GM12878 (cell line): ENCODE measurements around the gene DESI1. TPM values are rescaled to one million over a fixed set of nuclear protein-coding genes. Genes with fewer than 3 reads are reported as not detected.
"Not testable (repeated sequence)": the region's sequence is repeated elsewhere in the genome, so short reads cannot be mapped to it uniquely, and the experiment has no call there.

Experiments used
- ATAC-seq: fragments of 200-7000 bp; cut with Tn5 transposase; 3 replicates; pipeline ENCODE4 v1.9.1; 2020; ENCODE audit warnings: mild to moderate bottlenecking, moderate library complexity
- BruUV-seq: library from RNA; stranded (reverse); fragments of 400-500 nt; replicated peaks from 2 replicates; lab custom pipeline; 2021; lab: Mats Ljungman, UMichigan
- CTCF ChIA-PET: fragments of 300-600 bp; sonication (Branson Sonifier 250); formaldehyde crosslinking; extraction: SDS; loops from one replicate; lab custom pipeline; 2021; ENCODE audit warnings: inconsistent platforms; lab: Yijun Ruan, JAX
- POLR2A ChIA-PET: fragments of 350-600 bp; formaldehyde crosslinking; extraction: SDS; loops from one replicate; lab custom pipeline; 2021; ENCODE audit warnings: inconsistent platforms; lab: Charles Lee
- RAD21 ChIA-PET: fragments of 300-600 bp; sonication (Branson Sonifier 250); formaldehyde crosslinking; loops from one replicate; lab custom pipeline; 2023; ENCODE audit warnings: antibody characterized with exemption; ENCODE audit not compliant: unreplicated experiment; lab: Charles Lee
- SMC1A ChIA-PET: fragments of 300-600 bp; sonication (Branson Sonifier 250); formaldehyde crosslinking; loops from one replicate; lab custom pipeline; 2023; ENCODE audit not compliant: unreplicated experiment, uncharacterized antibody; lab: Charles Lee
- DNase-seq: peaks from one replicate; pipeline ENCODE4 v3.0.0-alpha.2; 2011; ENCODE audit warnings: low read depth, low spot score
- FAIRE-seq: peaks from 3 replicates; lab custom pipeline; 2011; peaks lifted over from hg19 to GRCh38; lab: Jason Lieb, UNC
- H2AFZ ChIP-seq: 2 replicates; pipeline ENCODE4 v1.6.0; 2011; ENCODE audit warnings: low read depth, low read length, control low read depth; ENCODE audit not compliant: control insufficient read depth
- H3K27ac ChIP-seq: 2 replicates; pipeline ENCODE4 v1.5.1; 2011; ENCODE audit warnings: control low read depth; ENCODE audit not compliant: control insufficient read depth, insufficient read depth
- H3K27me3 ChIP-seq, 2 experiments: replicated peaks in 1 of 2; 2 replicates each; pipeline versions ENCODE4 v1.6.0 to v1.6.1; 2011; ENCODE audit warnings: low read length in 1 of 2; ENCODE audit not compliant: control insufficient read depth in 2 of 2, insufficient read depth in 2 of 2
- H3K36me3 ChIP-seq, 2 experiments: 2 replicates each; pipeline ENCODE4 v1.5.1; 2011; ENCODE audit warnings: low read length in 1 of 2; ENCODE audit not compliant: control insufficient read depth in 2 of 2, insufficient read depth in 2 of 2
- H3K4me1 ChIP-seq: 2 replicates; pipeline ENCODE4 v1.6.1; 2011; ENCODE audit warnings: mild to moderate bottlenecking, low read length, moderate library complexity, mixed read lengths; ENCODE audit not compliant: control insufficient read depth, insufficient read depth
- H3K4me2 ChIP-seq: 2 replicates; pipeline ENCODE4 v1.6.0; 2011; ENCODE audit warnings: control low read depth; ENCODE audit not compliant: control insufficient read depth, insufficient read depth
- H3K4me3 ChIP-seq: fragments of 200-600 bp; sonication (generic); 2 replicates; pipeline ENCODE4 v1.5.1; 2016
- H3K79me2 ChIP-seq: 2 replicates; pipeline ENCODE4 v1.6.0; 2011; ENCODE audit warnings: low read length; ENCODE audit not compliant: control insufficient read depth, insufficient read depth
- H3K9ac ChIP-seq: 2 replicates; pipeline ENCODE4 v1.8.0; 2011; ENCODE audit warnings: low read length, control low read depth, mixed read lengths; ENCODE audit not compliant: control insufficient read depth, insufficient read depth
- H3K9me3 ChIP-seq: replicated peaks from 3 replicates; pipeline ENCODE4 v1.5.1; 2011; ENCODE audit warnings: mild to moderate bottlenecking, low read length; ENCODE audit not compliant: control insufficient read depth, insufficient read depth
- H4K20me1 ChIP-seq: 2 replicates; pipeline ENCODE4 v1.6.0; 2011; ENCODE audit not compliant: control insufficient read depth, insufficient read depth
- WGBS: methylation state at CpG from one replicate; pipeline ENCODE4 v1.1.6; 2016; ENCODE audit warnings: low lambda C conversion rate; ENCODE audit not compliant: insufficient replicate concordance, insufficient coverage; ENCODE audit errors: missing lambda C conversion rate; 5-methylcytosine and 5-hydroxymethylcytosine counted together
- in situ Hi-C: fragments of 300-500 bp; cut with MboI; formaldehyde crosslinking; loops from 9 replicates; pipeline ENCODE4 v1.14.3; 2018; ENCODE audit warnings: mixed read lengths
- intact Hi-C: fragments of 100-400 bp; cut with micrococcal nuclease; formaldehyde crosslinking; loops from one replicate; pipeline ENCODE4 v1.14.2; 2022; ENCODE audit not compliant: unreplicated experiment
- polyA plus RNA-seq, 11 experiments: library from polyadenylated mRNA; depleted of rRNA in 4 of 11; unstranded in 6 of 11; stranded (reverse) in 5 of 11; fragments of >200 nt; fragmentation: Nextera tagmentation in 4 of 11; fragmentation: Illumina TruSeq in 1 of 11; extraction: Ambion mirVana in 4 of 11; extraction: Trizol in 1 of 11; gene quantifications; 1 replicate in 1 of 11; 2 replicates in 10 of 11; pipeline versions ENCODE4 v1.2.1 to v1.2.3, GENCODE V29; 2011 to 2016; ENCODE audit warnings: inconsistent platforms in 2 of 11, missing spikeins in 2 of 11, low read depth in 1 of 11
- total RNA-seq, 4 experiments: library from RNA; depleted of rRNA in 3 of 4; stranded (reverse); fragments of >200 nt in 3 of 4; fragmentation: Illumina TruSeq in 1 of 4; extraction: Trizol in 1 of 4; gene quantifications; 2 replicates each; pipeline versions ENCODE4 v1.2.1 to v1.2.3, GENCODE V29; 2013 to 2021

The DESI1 gene
- total and polyA plus RNA-seq, 10 of the 15 experiments (the other 5 are each of a cell fraction or from before 2014, with no cell fraction given) = 8.0 to 76.8 (median 40.6) TPM

- POLR2A ChIA-PET = interaction anchor here (0.5 to 0.7 kb wide), 2 partner anchors 477 to 718 kb away, joined by 3 to 6 read pairs; no protein-coding TSS in a partner anchor
- H3K36me3 ChIP-seq = peaks cover 16 to 22% of the 10 kb centered on the region in 2 experiments
- ATAC-seq = not testable (repeated sequence)
Measured at GRCh38 chr22:41634610-41635009, 13.8 kb upstream of the DESI1 start.

GRCh38 chr22:41631615-41632014 is 10.8 kb upstream of the DESI1 start:
- H3K9ac ChIP-seq, RAD21 ChIA-PET, H4K20me1 ChIP-seq, H3K27ac ChIP-seq, DNase-seq, ATAC-seq, H3K79me2 ChIP-seq, POLR2A ChIA-PET, H3K9me3 ChIP-seq, BruUV-seq, H3K27me3 ChIP-seq, H3K4me1 ChIP-seq, in situ Hi-C loops, CTCF ChIA-PET, H3K4me3 ChIP-seq, H3K4me2 ChIP-seq, H2AFZ ChIP-seq, SMC1A ChIA-PET, intact Hi-C loops, FAIRE-seq: not testable (repeated sequence)
- peaks cover 10 to 21% of the 10 kb centered on the region in 2 experiments; a peak in 3 of 4 replicates for H3K36me3 ChIP-seq
- WGBS = 98% methylated on average over 9 of the region's 23 CpGs

More at GRCh38 chr22:41634610-41635009, 13.8 kb upstream of the DESI1 start:
- WGBS = 96% methylated on average over 8 of the region's 8 CpGs
- H3K9me3 ChIP-seq, H4K20me1 ChIP-seq, FAIRE-seq, BruUV-seq, H3K27me3 ChIP-seq, H3K4me1 ChIP-seq, H3K27ac ChIP-seq, SMC1A ChIA-PET, H2AFZ ChIP-seq, RAD21 ChIA-PET, DNase-seq, H3K79me2 ChIP-seq, H3K4me2 ChIP-seq, H3K9ac ChIP-seq, intact Hi-C loops, H3K4me3 ChIP-seq, in situ Hi-C loops: not testable (repeated sequence)
- CTCF ChIA-PET = interaction anchor here (1.2 kb wide), 1 partner anchor 32 kb away, joined by 4 read pairs; no protein-coding TSS in a partner anchor

GRCh38 chr22:41631115-41631514 is 10.3 kb upstream of the DESI1 start:
- H2AFZ ChIP-seq, ATAC-seq, H3K4me1 ChIP-seq, POLR2A ChIA-PET, H3K9me3 ChIP-seq, H3K27ac ChIP-seq, intact Hi-C loops, H3K4me2 ChIP-seq, RAD21 ChIA-PET, H3K79me2 ChIP-seq, SMC1A ChIA-PET, BruUV-seq, H3K4me3 ChIP-seq, DNase-seq, FAIRE-seq, H4K20me1 ChIP-seq, H3K27me3 ChIP-seq, H3K9ac ChIP-seq, in situ Hi-C loops, CTCF ChIA-PET: not testable (repeated sequence)
- 95% methylated on average over 18 of the region's 28 CpGs for WGBS
- peaks cover 6 to 20% of the 10 kb centered on the region in 2 experiments for H3K36me3 ChIP-seq
